VCaP (cell line): ENCODE data around the gene COL21A1.

ENCODE experiments used
- H3K27ac ChIP-seq: fragments of 450-650 bp; 2 replicates; pipeline ENCODE4 v1.5.1; 2017
- TF ChIP-seq, protein P1 (sequence below): fragments of 450-650 bp; conservative IDR thresholded peaks from 2 replicates; pipeline ENCODE4 v1.5.1; 2017; ENCODE audit warnings: mild to moderate bottlenecking, moderate library complexity

The COL21A1 gene

DNA sequence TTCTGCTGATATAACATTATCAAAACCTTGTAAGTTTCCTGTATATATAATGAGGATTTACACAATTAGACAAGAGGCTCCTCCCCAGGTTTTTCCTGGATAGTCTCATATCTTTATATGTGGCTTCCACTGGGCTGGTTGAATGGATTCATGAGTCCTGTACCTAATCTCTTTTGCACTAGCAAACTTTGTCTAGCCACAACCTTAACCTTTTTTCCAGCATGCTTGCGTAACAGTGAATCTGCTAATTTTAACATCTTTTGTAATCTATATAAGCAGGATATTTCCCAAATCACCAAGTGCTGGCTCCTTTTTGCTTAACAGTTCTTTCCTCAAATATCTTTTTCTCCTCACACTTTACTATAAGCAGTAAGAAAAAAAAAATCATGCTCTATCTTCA is 153.6 kb downstream of the COL21A1 start:
- TF ChIP-seq, protein P1, sequence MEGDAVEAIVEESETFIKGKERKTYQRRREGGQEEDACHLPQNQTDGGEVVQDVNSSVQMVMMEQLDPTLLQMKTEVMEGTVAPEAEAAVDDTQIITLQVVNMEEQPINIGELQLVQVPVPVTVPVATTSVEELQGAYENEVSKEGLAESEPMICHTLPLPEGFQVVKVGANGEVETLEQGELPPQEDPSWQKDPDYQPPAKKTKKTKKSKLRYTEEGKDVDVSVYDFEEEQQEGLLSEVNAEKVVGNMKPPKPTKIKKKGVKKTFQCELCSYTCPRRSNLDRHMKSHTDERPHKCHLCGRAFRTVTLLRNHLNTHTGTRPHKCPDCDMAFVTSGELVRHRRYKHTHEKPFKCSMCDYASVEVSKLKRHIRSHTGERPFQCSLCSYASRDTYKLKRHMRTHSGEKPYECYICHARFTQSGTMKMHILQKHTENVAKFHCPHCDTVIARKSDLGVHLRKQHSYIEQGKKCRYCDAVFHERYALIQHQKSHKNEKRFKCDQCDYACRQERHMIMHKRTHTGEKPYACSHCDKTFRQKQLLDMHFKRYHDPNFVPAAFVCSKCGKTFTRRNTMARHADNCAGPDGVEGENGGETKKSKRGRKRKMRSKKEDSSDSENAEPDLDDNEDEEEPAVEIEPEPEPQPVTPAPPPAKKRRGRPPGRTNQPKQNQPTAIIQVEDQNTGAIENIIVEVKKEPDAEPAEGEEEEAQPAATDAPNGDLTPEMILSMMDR: no peak
- H3K27ac ChIP-seq: no peak overlapping the region

DNA sequence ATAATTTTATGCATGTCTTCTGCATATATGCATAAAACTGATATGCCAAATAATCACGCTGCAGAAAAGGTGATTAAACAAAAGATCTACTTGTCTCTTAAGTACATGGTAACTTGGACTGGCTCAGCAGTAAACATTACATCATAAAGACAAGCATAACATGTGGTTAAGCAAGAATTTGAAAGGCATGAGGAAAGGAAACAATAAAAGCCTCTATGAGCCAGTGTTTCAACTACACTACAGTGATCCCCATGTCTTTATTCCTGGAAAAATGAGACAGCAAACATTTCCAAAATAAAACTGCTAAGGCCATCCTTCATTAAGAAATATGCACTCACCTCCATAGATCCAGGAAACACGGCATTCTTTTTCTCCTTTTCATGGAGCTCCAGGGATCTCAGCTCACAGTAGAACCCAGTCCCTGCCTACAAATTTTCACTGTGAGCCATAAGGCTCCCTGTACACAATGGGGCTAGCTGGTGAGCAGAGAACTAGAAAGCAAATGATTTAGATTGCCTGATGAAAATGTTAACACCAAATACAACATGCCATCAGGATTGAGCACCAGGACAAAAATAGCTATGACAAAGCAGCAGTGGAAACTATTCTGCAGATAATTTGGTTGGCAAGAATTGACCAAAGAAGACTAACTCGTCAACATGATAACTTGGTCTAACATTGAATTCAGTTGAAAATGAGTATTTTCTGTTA is 156.1 kb downstream of the COL21A1 start:
- H3K27ac ChIP-seq: peak overlapping the region; percentile 45; the same call in 1 of the 2 replicates
- TF ChIP-seq, protein P1: no peak

DNA sequence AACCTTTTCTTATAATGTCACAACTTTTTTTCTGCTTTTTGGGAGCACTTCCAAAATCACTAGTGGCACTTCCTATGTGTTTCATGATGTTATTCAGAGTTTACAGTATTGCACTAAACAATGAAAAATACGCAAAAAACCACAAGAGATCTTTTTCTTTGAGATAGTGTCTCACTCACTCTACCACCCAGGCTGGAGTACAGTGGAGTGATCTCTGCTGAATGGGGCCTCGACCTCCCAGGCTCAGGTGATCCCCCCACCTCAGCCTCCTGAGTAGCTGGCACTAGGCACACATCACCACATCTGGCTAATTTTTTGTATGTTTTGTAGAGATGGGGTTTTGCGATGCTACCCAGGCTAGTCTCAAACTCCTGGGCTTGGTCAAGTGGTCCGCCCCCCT is 158.7 kb downstream of the COL21A1 start:
- TF ChIP-seq, protein P1: no peak
- no peak overlapping the region for H3K27ac ChIP-seq

GRCh38 chr6:56087421-56087820 is 160.0 kb downstream of the COL21A1 start:
- H3K27ac ChIP-seq: no peak overlapping the region; the same call in 1 of the 2 replicates
- TF ChIP-seq, protein P1: no peak

GRCh38 chr6:56079751-56080540 is 167.4 kb downstream of the COL21A1 start:
- TF ChIP-seq, protein P1: no peak

GRCh38 chr6:56076033-56076432 is 171.3 kb downstream of the COL21A1 start:
- TF ChIP-seq, protein P1: no peak
- no peak overlapping the region for H3K27ac ChIP-seq

More at GRCh38 chr6:56079751-56080540, 167.4 kb downstream of the COL21A1 start:
- H3K27ac ChIP-seq: no peak overlapping the region

- peak overlapping the region; percentile 33; the same call in 1 of the 2 replicates for H3K27ac ChIP-seq
- TF ChIP-seq, protein P1: no peak
Observed at GRCh38 chr6:56073761-56074160, 173.6 kb downstream of the COL21A1 start.
